RWPE2 (cell line): Measurements from ENCODE around the gene MGAT3.

ENCODE experiments used
- ATAC-seq: fragments of 200-7000 bp; cut with Tn5 transposase; 3 replicates; pipeline ENCODE4 v1.9.1; 2021; ENCODE audit warnings: low read depth
- DNase-seq: peaks from one replicate; pipeline ENCODE4 v3.0.0-alpha.2; 2020; ENCODE audit warnings: low spot score
- H3K27ac ChIP-seq: fragments of 450-650 bp; 2 replicates; pipeline ENCODE4 v1.5.1; 2017; ENCODE audit warnings: mild to moderate bottlenecking; ENCODE audit not compliant: poor library complexity, severe bottlenecking
- H3K27me3 ChIP-seq: fragments of 250-450 bp; sonication (Bioruptor Pico); 2 replicates; pipeline ENCODE4 v1.5.1; 2021; ENCODE audit warnings: mild to moderate bottlenecking, moderate library complexity; ENCODE audit not compliant: insufficient read depth, poor library complexity, severe bottlenecking
- H3K36me3 ChIP-seq: fragments of 250-450 bp; sonication (Bioruptor Pico); 2 replicates; pipeline ENCODE4 v1.5.1; 2020; ENCODE audit warnings: low read depth, mild to moderate bottlenecking, moderate library complexity
- H3K4me1 ChIP-seq: fragments of 250-450 bp; sonication (Bioruptor Pico); 2 replicates; pipeline ENCODE4 v1.5.1; 2021; ENCODE audit warnings: mild to moderate bottlenecking, moderate library complexity; ENCODE audit not compliant: insufficient read depth, poor library complexity, severe bottlenecking
- H3K4me3 ChIP-seq: fragments of 250-450 bp; sonication (Bioruptor Pico); 2 replicates; pipeline ENCODE4 v1.5.1; 2021; ENCODE audit warnings: mild to moderate bottlenecking, moderate library complexity; ENCODE audit not compliant: severe bottlenecking
- H3K9me3 ChIP-seq: fragments of 250-450 bp; sonication (Bioruptor Pico); 2 replicates; pipeline ENCODE4 v1.5.1; 2021; ENCODE audit warnings: mild to moderate bottlenecking, moderate library complexity; ENCODE audit not compliant: severe bottlenecking
- CTCF ChIP-seq: fragments of 450-650 bp; IDR thresholded peaks from one replicate; pipeline ENCODE4 v1.5.1; 2017; ENCODE audit warnings: mild to moderate bottlenecking, moderate library complexity; ENCODE audit not compliant: poor library complexity, severe bottlenecking

MGAT3 gene

GRCh38 chr22:39512026-39512425 is 55.2 kb downstream of the MGAT3 start:
- Histone ChIP-seq H3K9me3 (no peaks in the 10 kb centered on the region), H3K27ac (no peak overlapping the region), H3K27me3 (no peaks in the 10 kb centered on the region), H3K36me3 (peaks cover 90% of the 10 kb centered on the region), H3K4me1 (no peaks in the 10 kb centered on the region), H3K4me3 (no peak overlapping the region)
- TF ChIP-seq CTCF: no peak
- DNase-seq: no peak
- no peak for ATAC-seq

- ATAC-seq (no peak), DNase-seq (no peak)
- Histone ChIP-seq H3K9me3 (no peaks in the 10 kb centered on the region), H3K36me3 (peaks cover 76% of the 10 kb centered on the region), H3K27me3 (no peaks in the 10 kb centered on the region), H3K4me3 (no peak overlapping the region), H3K27ac (no peak overlapping the region), H3K4me1 (no peaks in the 10 kb centered on the region)
- TF ChIP-seq CTCF: no peak
These were observed 57.0 kb downstream of the MGAT3 start for GRCh38 chr22:39513791-39514190.

- Histone ChIP-seq H3K4me1 (no peaks in the 10 kb centered on the region), H3K4me3 (no peak overlapping the region), H3K9me3 (no peaks in the 10 kb centered on the region), H3K27me3 (no peaks in the 10 kb centered on the region), H3K36me3 (peaks cover 69% of the 10 kb centered on the region), H3K27ac (no peak overlapping the region)
- DNase-seq (no peak), ATAC-seq (no peak)
- peak; percentile 71 for TF ChIP-seq CTCF
These were observed 57.7 kb downstream of the MGAT3 start for GRCh38 chr22:39514373-39514973.

GRCh38 chr22:39515266-39516050 is 58.6 kb downstream of the MGAT3 start:
- H3K4me1 ChIP-seq: no peaks in the 10 kb centered on the region
- no peak overlapping the region for H3K27ac ChIP-seq
- no peaks in the 10 kb centered on the region for H3K27me3 ChIP-seq
- ATAC-seq (no peak), DNase-seq (no peak)
- H3K36me3 ChIP-seq: peaks cover 60% of the 10 kb centered on the region
- no peak overlapping the region for H3K4me3 ChIP-seq
- H3K9me3 ChIP-seq: no peaks in the 10 kb centered on the region
- TF ChIP-seq CTCF: no peak

GRCh38 chr22:39517470-39517869 is 60.7 kb downstream of the MGAT3 start:
- Histone ChIP-seq H3K4me1 (no peaks in the 10 kb centered on the region), H3K27ac (no peak overlapping the region), H3K4me3 (no peak overlapping the region), H3K27me3 (no peaks in the 10 kb centered on the region), H3K9me3 (no peaks in the 10 kb centered on the region), H3K36me3 (peaks cover 62% of the 10 kb centered on the region)
- DNase-seq (no peak), ATAC-seq (no peak)
- no peak for TF ChIP-seq CTCF
